GM19328 (cell line): ENCODE measurements around the gene FBXO36.
"Not testable (repeated sequence)": the region's sequence is repeated elsewhere in the genome, so short reads cannot be mapped to it uniquely, and the experiment has no call there.

ENCODE experiments used
- ATAC-seq: cut with Tn5 transposase; IDR thresholded peaks from one replicate; pipeline ENCODE4 v1.9.1; 2021; ENCODE audit warnings: mild to moderate bottlenecking, moderate library complexity; ENCODE audit not compliant: unreplicated experiment

The FBXO36 gene

DNA sequence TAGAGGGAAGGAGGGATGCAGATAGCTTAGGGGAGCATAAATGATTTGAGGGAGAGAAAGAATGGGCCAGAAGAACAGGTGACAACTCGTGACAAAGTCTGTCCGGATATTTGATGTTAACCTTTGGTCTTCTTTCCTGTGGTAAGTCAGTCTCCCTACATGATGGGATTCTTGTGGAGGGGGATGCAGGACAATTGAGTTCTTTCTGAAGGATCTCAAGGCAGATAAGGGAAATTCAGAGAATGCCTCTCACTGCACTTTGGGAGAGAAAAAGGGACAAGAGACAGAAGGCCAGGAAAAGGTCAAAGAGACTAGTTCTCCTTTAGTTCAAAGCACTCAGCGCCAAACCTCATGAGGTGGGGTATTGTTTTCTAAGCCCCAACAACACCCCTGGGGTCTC is 34.2 kb downstream of the FBXO36 start:
- no peak for ATAC-seq

DNA sequence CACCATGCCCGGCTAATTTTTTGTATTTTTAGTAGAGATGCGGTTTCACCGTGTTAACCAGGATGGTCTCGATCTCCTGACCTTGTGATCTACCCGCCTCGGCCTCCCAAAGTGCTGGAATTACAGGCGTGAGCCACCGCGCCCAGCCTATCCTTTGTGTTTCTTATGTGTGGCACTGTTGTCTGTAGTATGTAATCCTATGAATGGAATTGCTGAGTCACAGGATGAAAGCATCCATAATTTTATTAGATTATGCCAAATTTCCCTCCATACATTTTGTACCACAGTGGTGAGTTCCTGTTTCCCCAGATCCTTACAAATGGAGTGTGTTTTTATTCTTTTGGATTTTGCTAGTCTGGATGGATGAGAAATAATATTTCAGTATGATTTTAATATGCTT is 41.3 kb downstream of the FBXO36 start:
- not testable (repeated sequence) for ATAC-seq

GRCh38 chr2:229969921-229970320 is 47.6 kb downstream of the FBXO36 start:
- no peak for ATAC-seq

DNA sequence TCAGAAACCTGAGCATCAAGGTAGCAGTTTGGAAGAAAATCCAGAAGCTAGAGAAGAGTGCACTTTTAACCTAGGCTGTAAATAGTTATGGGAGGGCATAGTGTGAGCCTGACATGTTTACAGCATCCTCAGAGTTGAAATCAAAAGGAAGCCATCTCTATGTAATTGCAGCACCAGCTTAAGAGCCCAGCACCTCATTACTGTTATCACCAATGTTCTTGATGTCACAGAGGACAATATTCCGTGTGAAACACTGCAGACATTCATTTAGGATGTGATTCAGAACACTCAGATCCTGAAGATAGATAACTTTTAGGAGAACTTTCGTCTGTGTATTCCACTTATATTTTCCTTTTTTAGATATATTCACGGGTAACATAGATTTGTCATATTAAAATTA is 48.1 kb downstream of the FBXO36 start:
- ATAC-seq, result no peak

GRCh38 chr2:229971298-229971790 is 49.0 kb downstream of the FBXO36 start:
- ATAC-seq, result no peak

DNA sequence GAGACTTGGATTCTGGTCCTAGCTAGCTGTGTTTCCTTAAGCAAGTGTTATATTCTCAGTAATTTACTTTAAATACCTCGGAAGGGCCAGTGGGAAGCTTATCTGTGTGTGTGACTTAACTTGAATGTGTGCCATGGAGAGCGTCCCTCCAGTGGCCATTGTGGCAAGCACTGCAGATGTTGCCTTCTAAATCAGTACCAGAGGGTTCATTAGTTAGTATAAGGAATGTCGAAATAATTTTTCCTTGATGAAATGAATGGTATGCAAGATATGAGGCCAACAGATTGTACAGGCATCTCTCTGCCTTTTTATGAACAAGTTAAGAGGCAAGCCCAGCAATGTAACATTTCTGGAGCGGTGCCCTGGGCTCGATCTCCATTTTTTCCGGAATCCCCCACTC is 52.0 kb downstream of the FBXO36 start:
- ATAC-seq, result no peak

- no peak for ATAC-seq
Observed at GRCh38 chr2:229980431-229981184, 58.3 kb downstream of the FBXO36 start.

- ATAC-seq, result no peak
Observed at GRCh38 chr2:229993236-229993635, 70.9 kb downstream of the FBXO36 start.

- ATAC-seq, result no peak
Observed at GRCh38 chr2:229996320-229996719, 74.0 kb downstream of the FBXO36 start.

DNA sequence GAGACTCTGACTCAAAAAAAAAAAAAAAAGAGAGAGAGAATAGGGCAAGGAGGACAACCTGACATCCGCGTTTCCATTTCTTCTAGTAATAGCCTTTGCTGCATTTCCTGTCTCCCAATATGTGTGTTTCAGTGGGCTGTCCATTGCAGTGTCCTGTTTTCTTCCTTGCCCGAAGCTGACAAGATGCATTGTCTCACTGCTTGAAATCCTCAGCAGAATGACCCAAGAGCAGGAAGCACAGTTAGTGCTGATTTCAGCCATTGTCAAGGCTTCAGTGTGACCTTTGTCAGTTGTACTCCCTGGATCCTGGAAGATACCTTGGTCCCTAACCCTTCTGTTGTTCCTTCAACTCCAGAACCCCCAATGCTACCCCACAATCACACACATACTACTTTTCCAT is 75.3 kb downstream of the FBXO36 start:
- no peak for ATAC-seq

DNA sequence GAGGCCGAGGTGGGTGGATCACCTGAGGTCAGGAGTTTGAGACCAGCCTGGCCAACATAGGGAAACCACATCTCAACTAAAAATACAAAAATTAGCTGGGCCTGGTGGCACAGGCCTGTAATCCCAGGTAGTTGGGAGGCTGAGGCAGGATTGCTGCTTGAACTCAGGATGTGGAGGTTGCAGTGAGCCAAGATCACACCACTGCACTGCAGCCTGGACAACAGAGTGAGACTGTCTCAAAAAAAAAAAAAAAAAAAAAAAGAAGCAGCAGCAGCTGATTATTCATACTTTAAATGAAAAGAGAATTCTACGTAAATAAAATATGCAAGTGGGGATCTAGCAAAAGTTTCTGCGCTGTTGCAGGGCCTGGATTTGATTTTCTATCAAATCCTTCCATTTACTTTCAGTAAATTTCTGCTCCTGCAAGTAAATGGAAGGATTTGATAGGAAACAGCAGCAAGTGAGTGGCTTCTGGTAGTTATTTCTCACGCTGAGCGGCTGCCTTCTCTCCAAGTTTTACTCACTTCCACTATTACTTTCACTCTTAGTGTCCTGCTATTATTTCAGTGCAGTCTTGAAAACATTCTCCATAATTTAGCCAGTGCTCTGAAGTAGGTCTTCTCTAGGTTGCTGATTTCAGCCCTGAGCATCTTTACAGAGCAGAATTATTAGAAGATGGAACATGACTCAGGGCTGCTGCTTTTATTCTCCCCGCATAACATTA is 78.0 kb downstream of the FBXO36 start:
- ATAC-seq, result peak; percentile 93

DNA sequence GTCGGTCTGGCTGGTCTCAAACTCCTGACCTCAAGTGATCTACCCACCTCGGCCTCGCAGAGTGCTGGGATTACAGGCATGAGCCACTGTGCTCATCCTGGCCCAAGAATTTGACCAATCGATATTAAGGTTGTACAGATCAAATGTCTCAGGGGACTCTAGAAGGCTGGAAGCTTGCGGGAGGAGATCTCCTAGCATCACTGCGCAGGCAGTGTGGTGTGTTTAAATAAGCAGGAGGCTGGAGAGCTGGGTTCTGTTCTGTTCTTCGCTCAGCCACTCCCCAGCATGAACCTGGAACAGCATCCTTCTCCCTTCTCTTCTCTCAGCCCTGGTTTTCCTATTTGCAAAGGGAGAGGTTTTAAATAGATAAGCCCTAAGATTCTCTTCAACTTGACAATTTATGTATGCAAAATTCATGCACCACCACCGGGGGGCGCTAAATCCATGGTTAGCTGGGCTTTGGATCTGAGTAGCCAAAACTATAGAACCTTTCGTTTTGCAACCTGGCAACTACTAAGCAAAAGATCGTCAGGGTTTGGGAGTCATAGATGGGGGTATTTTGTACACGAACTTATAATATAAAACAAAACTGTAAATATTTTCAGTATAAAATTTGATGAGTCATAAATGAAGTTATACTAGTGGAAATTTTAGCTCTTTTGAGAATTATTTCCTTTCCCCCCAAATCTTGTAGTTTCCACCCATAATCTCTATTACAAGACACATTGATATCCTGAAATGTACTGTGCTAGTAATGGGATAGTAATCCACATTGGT is 85.8 kb downstream of the FBXO36 start:
- no peak for ATAC-seq

DNA sequence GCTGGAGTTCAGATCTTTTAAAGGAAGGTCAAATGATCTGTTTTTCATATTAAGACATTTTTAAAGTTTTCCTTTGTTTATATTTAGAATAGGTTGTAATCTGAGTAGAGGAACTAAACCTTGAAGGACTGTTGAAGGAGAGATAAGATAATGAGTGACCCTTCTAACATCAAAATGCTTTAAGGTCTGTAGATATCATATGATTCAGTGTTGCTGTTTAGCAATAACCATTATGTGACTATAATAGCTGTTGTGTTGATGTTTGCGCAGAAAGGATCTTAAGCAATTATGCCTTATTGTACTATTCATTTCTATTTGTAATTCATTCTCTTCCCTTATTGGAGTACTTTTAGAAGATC is 86.4 kb downstream of the FBXO36 start:
- no peak for ATAC-seq

GRCh38 chr2:230010501-230010900 is 88.2 kb downstream of the FBXO36 start:
- no peak for ATAC-seq

- no peak for ATAC-seq
Observed at GRCh38 chr2:230011617-230012016, 89.3 kb downstream of the FBXO36 start.

DNA sequence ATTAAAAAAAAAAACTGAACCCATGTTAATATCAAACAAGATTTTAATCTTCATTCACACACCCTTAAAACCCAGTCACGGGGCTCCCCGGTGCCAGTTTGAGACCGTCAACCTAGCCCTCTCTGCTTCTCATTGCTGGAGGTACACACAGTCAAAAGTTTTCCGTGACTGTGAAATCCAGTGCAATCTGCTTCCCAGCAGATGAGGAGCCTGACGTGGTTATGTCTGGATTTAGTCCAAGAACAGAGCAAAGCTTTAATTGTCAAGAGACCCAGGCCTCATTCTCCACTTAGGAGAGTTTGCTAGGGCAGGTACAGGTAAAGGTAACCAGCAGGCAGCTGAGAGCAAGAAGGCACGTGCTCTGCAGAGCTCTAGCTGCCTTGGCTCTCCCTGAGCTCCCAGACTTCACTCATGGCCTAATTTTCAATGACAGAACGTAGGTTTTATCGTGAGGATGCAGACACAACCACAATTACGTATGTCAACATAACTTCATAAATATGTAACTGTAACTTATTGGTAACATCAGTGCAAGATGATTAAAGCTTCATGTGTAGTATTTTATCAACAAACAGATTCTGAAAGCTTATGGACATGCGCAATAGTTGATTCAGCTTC is 90.1 kb downstream of the FBXO36 start:
- no peak for ATAC-seq

- no peak for ATAC-seq
Observed at GRCh38 chr2:230016844-230017243, 94.5 kb downstream of the FBXO36 start.

GRCh38 chr2:230018153-230018552 is 95.8 kb downstream of the FBXO36 start:
- no peak for ATAC-seq

DNA sequence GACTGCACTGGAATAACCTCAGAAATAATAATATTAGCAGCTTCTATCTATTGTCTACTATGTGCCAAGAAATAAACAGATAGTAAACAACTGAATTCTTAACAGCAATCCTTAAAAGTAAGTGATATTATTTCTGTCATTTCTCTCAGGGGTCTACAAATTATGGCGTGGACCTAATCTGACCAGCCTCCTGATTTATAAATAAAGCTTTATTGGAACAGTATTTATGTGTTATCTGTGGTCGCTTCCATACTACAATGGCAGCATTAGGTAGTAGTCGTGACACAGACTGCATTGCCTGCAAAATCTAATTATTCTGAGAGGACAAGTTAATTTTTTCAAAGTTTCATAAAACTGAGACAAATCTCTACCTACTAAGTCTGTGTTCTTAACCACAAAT is 97.4 kb downstream of the FBXO36 start:
- ATAC-seq, result no peak

DNA sequence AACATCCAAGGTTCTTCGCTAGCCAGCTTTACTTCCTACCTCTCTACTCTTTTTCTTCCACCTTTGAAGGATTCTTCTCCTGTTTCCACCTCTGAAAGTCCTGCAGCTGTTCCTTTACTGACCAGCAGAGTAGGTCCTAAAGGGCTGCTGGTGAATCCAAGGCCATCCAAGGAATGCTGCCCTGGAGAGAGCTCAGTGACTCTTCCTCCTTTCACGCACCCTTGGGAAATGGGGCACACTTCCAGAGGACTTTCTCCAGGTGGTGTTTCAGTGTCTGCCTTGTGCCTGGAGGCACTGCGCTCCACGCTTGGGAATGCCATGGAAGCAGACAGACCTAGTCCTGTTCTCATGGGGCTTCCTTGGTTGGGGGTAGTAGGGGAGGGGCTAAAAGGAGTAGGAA is 101.0 kb downstream of the FBXO36 start:
- no peak for ATAC-seq

- ATAC-seq, result no peak
Observed at GRCh38 chr2:230042195-230042594, 119.9 kb downstream of the FBXO36 start.
